RWPE2 (cell line): ENCODE measurements around the gene BRD9.
A peak's percentile ranks its signal among the peaks of the same experiment; 100 is the strongest.

Source experiments
- ATAC-seq: fragments of 200-7000 bp; cut with Tn5 transposase; 3 replicates; pipeline ENCODE4 v1.9.1; 2021; ENCODE audit warnings: low read depth
- DNase-seq: peaks from one replicate; pipeline ENCODE4 v3.0.0-alpha.2; 2020; ENCODE audit warnings: low spot score
- H3K27ac ChIP-seq: fragments of 450-650 bp; 2 replicates; pipeline ENCODE4 v1.5.1; 2017; ENCODE audit warnings: mild to moderate bottlenecking; ENCODE audit not compliant: poor library complexity, severe bottlenecking
- H3K27me3 ChIP-seq: fragments of 250-450 bp; sonication (Bioruptor Pico); 2 replicates; pipeline ENCODE4 v1.5.1; 2021; ENCODE audit warnings: mild to moderate bottlenecking, moderate library complexity; ENCODE audit not compliant: insufficient read depth, poor library complexity, severe bottlenecking
- H3K36me3 ChIP-seq: fragments of 250-450 bp; sonication (Bioruptor Pico); 2 replicates; pipeline ENCODE4 v1.5.1; 2020; ENCODE audit warnings: low read depth, mild to moderate bottlenecking, moderate library complexity
- H3K4me1 ChIP-seq: fragments of 250-450 bp; sonication (Bioruptor Pico); 2 replicates; pipeline ENCODE4 v1.5.1; 2021; ENCODE audit warnings: mild to moderate bottlenecking, moderate library complexity; ENCODE audit not compliant: insufficient read depth, poor library complexity, severe bottlenecking
- H3K4me3 ChIP-seq: fragments of 250-450 bp; sonication (Bioruptor Pico); 2 replicates; pipeline ENCODE4 v1.5.1; 2021; ENCODE audit warnings: mild to moderate bottlenecking, moderate library complexity; ENCODE audit not compliant: severe bottlenecking
- H3K9me3 ChIP-seq: fragments of 250-450 bp; sonication (Bioruptor Pico); 2 replicates; pipeline ENCODE4 v1.5.1; 2021; ENCODE audit warnings: mild to moderate bottlenecking, moderate library complexity; ENCODE audit not compliant: severe bottlenecking
- TF ChIP-seq, protein P1 (sequence below): fragments of 450-650 bp; IDR thresholded peaks from one replicate; pipeline ENCODE4 v1.5.1; 2017; ENCODE audit warnings: mild to moderate bottlenecking, moderate library complexity; ENCODE audit not compliant: poor library complexity, severe bottlenecking

Gene BRD9

GRCh38 chr5:858726-859125 is 33.9 kb downstream of the BRD9 start:
- Histone ChIP-seq H3K4me1 (peaks cover 8% of the 10 kb centered on the region), H3K4me3 (no peak overlapping the region), H3K27me3 (no peaks in the 10 kb centered on the region), H3K9me3 (no peaks in the 10 kb centered on the region), H3K36me3 (peaks cover 6% of the 10 kb centered on the region; the same call in 1 of the 2 replicates), H3K27ac (no peak overlapping the region)
- DNase-seq (no peak), ATAC-seq (no peak)
- TF ChIP-seq, protein P1, sequence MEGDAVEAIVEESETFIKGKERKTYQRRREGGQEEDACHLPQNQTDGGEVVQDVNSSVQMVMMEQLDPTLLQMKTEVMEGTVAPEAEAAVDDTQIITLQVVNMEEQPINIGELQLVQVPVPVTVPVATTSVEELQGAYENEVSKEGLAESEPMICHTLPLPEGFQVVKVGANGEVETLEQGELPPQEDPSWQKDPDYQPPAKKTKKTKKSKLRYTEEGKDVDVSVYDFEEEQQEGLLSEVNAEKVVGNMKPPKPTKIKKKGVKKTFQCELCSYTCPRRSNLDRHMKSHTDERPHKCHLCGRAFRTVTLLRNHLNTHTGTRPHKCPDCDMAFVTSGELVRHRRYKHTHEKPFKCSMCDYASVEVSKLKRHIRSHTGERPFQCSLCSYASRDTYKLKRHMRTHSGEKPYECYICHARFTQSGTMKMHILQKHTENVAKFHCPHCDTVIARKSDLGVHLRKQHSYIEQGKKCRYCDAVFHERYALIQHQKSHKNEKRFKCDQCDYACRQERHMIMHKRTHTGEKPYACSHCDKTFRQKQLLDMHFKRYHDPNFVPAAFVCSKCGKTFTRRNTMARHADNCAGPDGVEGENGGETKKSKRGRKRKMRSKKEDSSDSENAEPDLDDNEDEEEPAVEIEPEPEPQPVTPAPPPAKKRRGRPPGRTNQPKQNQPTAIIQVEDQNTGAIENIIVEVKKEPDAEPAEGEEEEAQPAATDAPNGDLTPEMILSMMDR, result no peak

DNA sequence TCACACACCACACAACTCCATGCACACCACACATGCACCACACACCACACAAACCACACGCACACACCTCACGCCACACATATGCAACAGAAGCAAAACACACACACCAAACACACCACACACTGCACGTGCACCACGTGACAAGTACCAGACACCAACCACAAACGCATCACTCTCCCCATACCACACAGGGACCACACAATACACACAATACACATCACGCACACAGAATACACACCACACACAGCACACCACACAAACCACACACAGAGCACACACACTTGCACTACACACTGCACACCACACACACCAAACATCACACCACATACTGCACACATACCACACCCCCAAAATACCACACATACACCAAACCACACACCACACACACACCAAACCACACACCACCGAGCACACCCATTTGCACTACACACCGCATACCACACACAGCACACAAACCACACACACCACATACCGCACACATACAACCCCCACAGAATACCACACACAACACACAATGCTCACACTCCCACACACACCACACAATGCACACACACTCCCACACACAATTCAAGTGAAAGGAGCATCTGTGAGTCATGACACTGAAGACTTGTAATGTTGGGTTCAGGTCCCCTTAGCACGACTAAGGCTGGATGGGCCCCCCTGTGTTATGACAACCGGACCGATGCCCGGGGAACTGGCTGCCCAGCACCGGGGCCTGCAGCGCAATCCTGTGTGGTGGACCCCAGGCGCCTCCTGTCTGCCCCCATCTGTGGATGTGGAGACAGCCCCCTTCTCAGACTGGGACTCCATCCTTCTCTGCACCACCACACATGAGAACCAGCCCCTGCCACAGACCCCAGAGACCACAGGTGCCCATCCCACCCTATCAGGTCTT is 35.8 kb downstream of the BRD9 start:
- H3K4me1 ChIP-seq, result peaks cover 8% of the 10 kb centered on the region
- no peak overlapping the region for H3K27ac ChIP-seq
- no peaks in the 10 kb centered on the region for H3K36me3 ChIP-seq
- TF ChIP-seq, protein P1, result no peak
- H3K4me3 ChIP-seq, result no peak overlapping the region
- DNase-seq (peak; percentile 62), ATAC-seq (no peak)
- H3K9me3 ChIP-seq, result no peaks in the 10 kb centered on the region
- H3K27me3 ChIP-seq, result peaks cover 6% of the 10 kb centered on the region

DNA sequence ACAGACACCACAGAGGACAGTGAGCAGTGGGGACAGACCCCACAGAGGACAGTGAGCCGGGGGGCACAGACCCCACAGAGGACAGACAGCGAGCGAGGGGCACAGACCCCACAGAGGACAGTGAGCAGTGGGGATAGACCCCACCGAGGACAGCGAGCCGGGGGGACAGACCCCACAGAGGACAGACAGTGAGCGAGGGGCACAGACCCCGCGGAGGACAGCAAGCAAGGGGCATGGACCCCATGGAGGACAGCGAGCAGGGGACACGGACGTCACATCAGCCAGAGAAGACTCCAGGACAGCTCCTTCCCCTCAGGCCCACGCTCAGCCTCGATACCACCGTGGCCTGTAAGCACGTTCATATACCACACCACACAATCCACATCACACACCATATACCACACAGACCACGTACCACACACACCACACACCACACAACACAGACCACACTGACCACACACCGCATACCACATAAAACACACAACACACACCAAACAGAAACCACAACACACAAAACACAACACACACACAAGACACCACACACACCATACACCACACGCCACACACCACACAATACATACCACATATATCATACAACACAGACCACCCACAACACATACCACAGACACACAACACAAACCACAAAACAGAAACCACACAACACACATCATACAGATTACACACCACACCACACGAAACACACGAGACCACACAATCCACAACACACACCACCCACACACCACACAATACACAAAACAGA is 36.6 kb downstream of the BRD9 start:
- H3K27me3 ChIP-seq, result peaks cover 14% of the 10 kb centered on the region
- peak; percentile 70 for DNase-seq
- H3K4me1 ChIP-seq, result no peaks in the 10 kb centered on the region
- no peak overlapping the region for H3K27ac ChIP-seq
- TF ChIP-seq, protein P1, result no peak
- peak; percentile 15; the same call in 1 of the 3 replicates for ATAC-seq
- H3K36me3 ChIP-seq, result no peaks in the 10 kb centered on the region
- H3K4me3 ChIP-seq, result no peak overlapping the region
- no peaks in the 10 kb centered on the region for H3K9me3 ChIP-seq

- no peaks in the 10 kb centered on the region for H3K36me3 ChIP-seq
- DNase-seq (peak; percentile 52), ATAC-seq (no peak)
- TF ChIP-seq, protein P1, result no peak
- no peaks in the 10 kb centered on the region for H3K9me3 ChIP-seq
- peaks cover 22% of the 10 kb centered on the region for H3K27me3 ChIP-seq
- H3K4me1 ChIP-seq, result no peaks in the 10 kb centered on the region
- H3K27ac ChIP-seq, result no peak overlapping the region
- no peak overlapping the region for H3K4me3 ChIP-seq
Observed at GRCh38 chr5:854966-855743, 37.4 kb downstream of the BRD9 start.
